ENCODE measurements around the gene TRAPPC2B.
A peak's percentile ranks its signal among the peaks of the same experiment; 100 is the strongest.

The TRAPPC2B gene

DNA sequence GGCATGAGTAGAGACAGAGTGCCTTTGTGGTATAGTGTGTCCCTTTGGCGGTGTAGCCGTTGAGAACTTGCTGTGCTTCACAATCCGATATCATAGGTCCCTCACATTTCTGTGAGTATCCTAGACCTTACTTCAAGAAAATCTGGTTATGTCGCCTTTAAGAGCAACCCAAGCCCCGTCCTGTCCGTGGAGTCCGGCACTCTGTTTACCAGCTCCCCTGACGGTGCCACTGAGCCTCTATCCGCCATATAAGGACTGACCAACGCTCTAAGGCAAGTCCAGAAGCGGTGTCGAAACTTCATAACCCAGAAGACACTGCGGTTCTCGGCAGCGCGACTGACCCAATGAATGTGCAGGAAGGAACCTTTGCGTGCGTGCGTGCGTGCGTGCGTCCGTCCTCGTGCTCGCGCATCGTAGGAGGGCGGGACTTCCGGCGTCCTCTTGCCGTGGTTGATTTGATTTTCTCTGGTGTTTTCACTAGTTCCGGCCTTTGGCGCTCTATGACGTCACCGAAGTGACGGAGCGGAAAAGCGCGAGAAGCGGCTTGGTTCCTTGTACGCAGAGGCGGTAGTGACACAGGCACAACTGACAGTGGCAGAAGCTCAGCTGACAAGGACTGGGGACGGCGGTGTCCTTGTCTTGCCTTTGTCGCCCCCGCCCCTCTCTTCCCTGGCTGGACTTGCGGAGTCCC lies at the start of gene TRAPPC2B, which contains the start of gene ZNF547:
Gene TRAPPC2B, plus strand, starts transcription at position 555 of the 691 bp plus-strand sequence. CDS start 1,283 bp downstream, outside the sequence.
Gene ZNF547, plus strand, starts transcription at position 555 of the 691 bp plus-strand sequence. CDS start 5,005 bp downstream, outside the sequence.
- peak; percentile 98 for DNase-seq

DNA sequence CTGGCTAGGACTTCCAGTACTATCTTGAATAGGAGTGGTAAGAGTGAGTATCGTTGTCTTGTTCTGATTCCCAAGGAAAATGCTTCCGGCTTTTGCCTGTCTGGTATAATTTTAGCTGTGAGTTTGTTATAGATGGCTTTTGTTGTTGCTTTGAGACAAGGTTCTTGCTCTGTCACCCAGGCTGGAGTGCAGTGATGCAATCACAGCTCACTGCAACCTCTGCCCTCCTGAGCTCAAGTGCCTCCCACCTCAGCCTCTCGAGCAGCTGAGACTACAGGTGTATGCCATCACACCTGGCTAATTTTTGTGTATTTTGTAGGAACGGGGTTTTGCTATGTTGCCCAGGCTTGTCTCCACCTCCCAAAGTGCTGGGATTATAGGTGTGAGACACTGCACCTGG lies 49.2 kb upstream of the TRAPPC2B start:
- DNase-seq: no peak

- DNase-seq: no peak
Observed at GRCh38 chr19:57317503-57317902, 45.8 kb upstream of the TRAPPC2B start.

DNA sequence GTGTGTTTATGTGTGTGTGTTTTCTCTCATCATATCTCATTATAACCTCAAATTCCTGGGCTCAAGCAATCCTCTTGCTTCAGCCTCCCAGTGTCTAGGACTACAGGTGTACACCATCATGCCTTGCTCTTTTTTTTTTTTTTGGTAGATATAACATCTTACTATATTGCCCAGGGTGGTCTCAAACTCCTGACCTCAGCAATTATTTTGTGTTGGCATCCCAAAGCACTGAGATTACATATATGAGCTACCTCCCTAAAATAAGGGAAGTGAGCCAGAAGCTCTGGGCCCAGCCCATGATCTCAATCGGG lies 43.5 kb upstream of the TRAPPC2B start:
- DNase-seq: no peak

DNA sequence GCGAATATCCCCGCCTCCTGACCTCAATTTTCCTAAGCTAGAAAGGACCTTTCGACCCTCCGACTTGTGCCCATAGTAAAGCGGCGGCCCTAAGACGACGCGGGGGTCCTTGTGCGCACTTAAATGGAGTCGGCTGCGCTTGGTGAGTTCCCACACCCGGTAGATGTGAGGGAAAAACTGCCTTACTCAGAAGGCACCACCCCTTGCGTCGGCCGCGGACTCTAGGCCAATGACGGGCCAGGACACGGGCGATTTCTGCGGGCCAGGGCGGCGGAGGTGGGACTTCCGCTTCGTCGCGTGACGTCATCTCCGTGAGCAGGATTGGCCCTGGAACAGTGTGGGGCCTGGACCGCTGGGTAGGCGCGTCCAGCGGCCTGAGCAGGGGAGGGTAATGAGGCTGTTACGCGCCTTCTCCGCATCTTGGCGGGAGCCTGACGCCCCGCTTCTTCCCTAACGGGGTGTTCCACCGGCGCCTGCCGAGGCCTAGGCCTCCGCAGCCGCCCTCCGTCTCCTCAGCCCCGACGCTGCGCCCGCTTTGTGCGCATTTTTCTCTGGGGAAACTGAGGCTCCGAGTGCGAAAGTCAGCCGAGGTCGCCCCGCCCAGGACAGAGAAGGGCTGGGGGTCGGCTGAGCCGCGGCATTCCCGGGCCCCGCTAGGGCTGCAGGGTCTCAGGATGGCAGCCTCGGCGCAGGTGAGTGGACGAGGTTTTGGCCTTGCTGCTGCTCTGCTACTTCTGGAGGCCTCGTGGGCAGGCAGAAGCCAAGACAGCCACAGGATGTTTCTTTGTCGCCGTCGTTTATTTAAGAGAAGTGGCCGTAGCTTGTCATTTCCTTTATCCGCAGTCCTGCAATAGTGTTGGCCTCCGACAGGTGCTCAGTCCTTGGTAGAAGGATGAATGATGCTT lies 42.9 kb upstream of the TRAPPC2B start, which contains the start of gene ZNF543:
Gene ZNF543, plus strand, starts transcription at position 293 of the 905 bp plus-strand sequence. Its CDS starts 382 bp downstream, at position 675.
- peak; percentile 91 for DNase-seq

DNA sequence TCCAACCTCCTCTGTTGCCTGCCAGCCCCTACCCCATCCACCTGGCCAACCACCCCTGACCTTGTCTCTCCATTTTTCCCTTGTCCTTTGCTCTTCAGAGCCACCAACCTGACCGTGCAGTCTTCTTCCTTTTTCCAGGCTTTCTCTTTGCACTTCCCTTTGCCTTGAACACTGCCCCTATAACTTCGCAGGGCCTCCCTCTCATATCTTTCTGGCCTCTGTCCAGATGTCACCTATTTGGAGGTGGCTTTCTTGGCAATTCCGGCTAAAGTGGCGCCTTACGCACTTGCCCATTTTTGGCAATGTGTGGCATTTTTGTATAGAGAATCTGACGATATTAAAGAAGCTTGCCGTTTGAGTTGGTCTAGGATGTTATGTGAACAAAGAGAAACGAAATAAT lies 42.2 kb upstream of the TRAPPC2B start:
- DNase-seq: no peak

GRCh38 chr19:57321751-57322150 lies 41.6 kb upstream of the TRAPPC2B start:
- DNase-seq: no peak

GRCh38 chr19:57324992-57325391 lies 38.4 kb upstream of the TRAPPC2B start:
- DNase-seq: no peak

- no peak for DNase-seq
Observed at GRCh38 chr19:57327993-57328392, 35.4 kb upstream of the TRAPPC2B start.

DNA sequence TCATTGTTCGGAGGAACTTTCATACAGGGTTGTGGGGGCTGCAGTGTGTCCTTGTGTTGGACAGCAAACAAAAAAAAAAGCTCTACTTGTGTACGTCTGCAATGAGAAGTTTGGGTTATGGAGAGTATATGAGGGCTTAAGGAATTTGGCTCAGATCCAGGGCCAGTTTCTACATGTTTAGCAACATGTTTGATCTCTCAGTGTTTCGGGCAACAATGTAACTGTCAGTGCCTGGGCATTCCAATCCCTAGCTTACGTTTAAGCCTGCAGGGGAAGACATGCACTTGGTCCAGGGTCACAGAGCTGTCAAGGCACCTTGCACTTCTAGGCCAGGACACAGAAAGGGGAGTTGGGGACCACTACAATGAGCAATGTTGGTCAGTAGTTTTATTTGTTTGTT lies 29.2 kb upstream of the TRAPPC2B start:
- DNase-seq: no peak

- no peak for DNase-seq
Observed at GRCh38 chr19:57338877-57339276, 24.5 kb upstream of the TRAPPC2B start.

- no peak for DNase-seq
Observed at GRCh38 chr19:57342582-57342981, 20.8 kb upstream of the TRAPPC2B start.

GRCh38 chr19:57348136-57348535 lies 15.2 kb upstream of the TRAPPC2B start:
- DNase-seq: no peak

GRCh38 chr19:57350877-57351805 lies 12.2 kb upstream of the TRAPPC2B start, which contains the start of gene ZNF304:
ZNF304 (plus strand) TSS chr19:57351271; CDS start chr19:57351665, 394 bp downstream.
- DNase-seq: peak; percentile 83

DNA sequence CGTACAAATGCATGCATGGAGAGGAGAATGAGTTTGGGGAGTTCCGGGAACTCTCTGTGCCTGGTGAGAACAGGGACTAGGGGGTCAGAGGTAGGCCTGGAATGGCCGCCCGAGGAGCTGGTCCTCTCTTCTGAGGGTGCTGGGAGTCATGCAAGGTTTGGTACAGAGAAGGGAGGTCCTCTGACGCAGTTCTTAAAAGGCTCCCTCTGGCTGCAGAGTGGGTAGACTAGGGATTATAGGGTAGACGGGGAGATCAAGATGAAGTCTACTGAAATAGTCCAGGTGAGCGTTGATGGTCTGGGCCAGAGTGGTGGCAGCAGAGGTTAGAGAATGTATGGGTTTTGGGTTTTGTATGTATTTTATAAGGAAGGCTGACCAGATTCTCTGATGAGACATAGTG lies 11.5 kb upstream of the TRAPPC2B start:
- no peak for DNase-seq

DNA sequence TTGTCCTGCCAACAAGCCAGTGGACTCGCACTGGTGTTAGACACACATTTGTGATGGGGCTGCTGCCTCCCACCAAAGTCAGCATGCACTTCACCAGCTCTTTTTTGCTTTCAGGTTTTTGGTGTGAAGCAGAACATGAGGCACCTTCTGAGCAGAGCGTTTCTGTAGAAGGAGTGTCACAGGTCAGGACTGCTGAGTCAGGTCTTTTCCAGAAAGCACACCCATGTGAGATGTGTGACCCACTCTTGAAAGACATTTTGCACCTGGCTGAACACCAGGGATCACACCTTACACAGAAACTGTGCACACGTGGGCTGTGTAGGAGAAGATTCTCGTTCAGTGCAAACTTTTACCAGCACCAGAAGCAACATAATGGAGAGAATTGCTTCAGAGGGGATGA lies 7.4 kb upstream of the TRAPPC2B start:
- no peak for DNase-seq

- no peak for DNase-seq
Observed at GRCh38 chr19:57357406-57357805, 5.9 kb upstream of the TRAPPC2B start.

DNA sequence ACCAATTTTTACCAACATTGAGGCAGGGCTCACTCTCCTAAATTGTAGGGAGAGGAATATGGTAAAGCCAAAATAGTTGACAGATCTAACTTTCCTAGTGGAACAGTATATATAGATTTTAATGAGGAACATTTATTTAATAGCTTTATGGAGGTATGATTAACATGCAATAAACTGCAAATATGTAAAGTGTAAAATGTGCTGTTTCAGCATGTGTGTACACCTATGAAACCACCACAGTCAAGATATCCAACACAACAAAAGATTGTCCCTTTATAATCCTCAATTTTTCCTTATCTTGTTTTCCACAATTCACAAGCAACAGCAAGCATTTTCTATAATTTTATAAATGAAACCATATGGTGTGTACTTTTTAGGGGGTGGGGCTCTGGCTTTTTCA lies 4.1 kb upstream of the TRAPPC2B start:
- no peak for DNase-seq

DNA sequence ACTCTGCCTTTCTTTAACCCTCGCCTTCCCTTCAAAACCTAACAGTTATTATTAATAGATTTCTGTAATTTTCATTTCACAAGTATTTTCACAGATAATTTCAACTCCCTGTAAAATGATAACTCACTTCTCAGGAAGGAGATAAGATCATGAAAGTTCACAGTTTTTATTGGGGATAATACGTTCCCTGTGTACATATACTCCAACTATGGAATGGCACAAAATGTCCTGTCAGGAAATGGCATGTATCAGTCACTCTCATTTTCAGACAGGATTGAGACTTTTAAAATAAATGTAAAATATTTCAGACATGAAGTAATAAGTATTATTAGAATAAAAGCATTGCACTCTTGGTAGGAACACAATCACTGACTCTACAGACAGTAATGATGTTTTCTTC lies 932 bp upstream of the TRAPPC2B start:
- DNase-seq: no peak

DNA sequence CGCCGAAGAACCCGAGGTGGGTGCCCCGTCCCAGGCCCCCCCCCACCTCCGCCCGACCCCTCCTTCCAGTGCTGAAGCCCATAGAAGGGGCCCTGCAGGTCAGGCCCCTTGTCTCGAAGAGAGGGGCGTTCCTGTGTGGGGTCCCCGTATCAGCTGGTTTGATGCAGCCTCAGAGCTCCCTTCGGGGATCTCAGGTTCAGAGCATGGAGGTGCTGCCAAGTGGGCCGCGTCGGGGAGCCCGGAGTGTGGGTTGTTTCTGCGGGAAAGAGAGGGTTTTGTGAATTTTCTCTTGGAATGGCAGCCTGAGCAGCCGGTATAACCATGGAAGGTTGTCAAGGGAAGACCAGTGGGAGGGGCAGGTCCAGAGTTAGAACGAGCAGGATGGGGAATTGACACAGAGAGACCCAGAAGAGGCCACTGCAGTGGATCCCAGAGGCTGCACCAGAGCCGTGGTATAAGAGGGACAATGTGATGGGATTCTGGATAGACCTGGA lies 384 bp downstream of the TRAPPC2B start:
- no peak for DNase-seq

GRCh38 chr19:57366776-57367175 lies 3.4 kb downstream of the TRAPPC2B start:
- no peak for DNase-seq

- no peak for DNase-seq
Observed at GRCh38 chr19:57374179-57374578, 10.8 kb downstream of the TRAPPC2B start.
